T-helper 17 cell (primary cell): Measurements from ENCODE around the gene HGFAC. TPM values are rescaled to one million over a fixed set of nuclear protein-coding genes. Genes with fewer than 3 reads are reported as not detected.

Experiments used
- ATAC-seq: fragments of 150-1000 bp; cut with Tn5 transposase; 2 replicates; pipeline ENCODE4 v1.10.0; 2021; ENCODE audit warnings: mild to moderate bottlenecking, moderate library complexity
- DNase-seq, 3 donors: peaks; one replicate each; pipeline versions ENCODE4 v3.0.0 to v3.0.0-alpha.2; 2020 to 2021
- H3K9me3 ChIP-seq: one replicate; pipeline ENCODE4 v1.7.0; 2013; ENCODE audit warnings: low read length, mild to moderate bottlenecking; ENCODE audit not compliant: control insufficient read depth, poor library complexity, severe bottlenecking
- H3K27ac Mint-ChIP-seq: one replicate; pipeline ENCODE4 v1.8.0; 2022; ENCODE audit warnings: mild to moderate bottlenecking, moderate library complexity, mixed read lengths
- H3K27me3 Mint-ChIP-seq: one replicate; pipeline ENCODE4 v1.8.0; 2022; ENCODE audit warnings: mixed read lengths
- H3K36me3 Mint-ChIP-seq: one replicate; pipeline ENCODE4 v1.8.0; 2022; ENCODE audit warnings: low read depth, mixed read lengths
- H3K4me1 Mint-ChIP-seq: one replicate; pipeline ENCODE4 v1.8.0; 2022; ENCODE audit warnings: mild to moderate bottlenecking, mixed read lengths
- H3K4me3 Mint-ChIP-seq: one replicate; pipeline ENCODE4 v1.8.0; 2022; ENCODE audit warnings: mild to moderate bottlenecking, moderate library complexity, mixed read lengths
- total RNA-seq, 4 donors: library from RNA in 2 of 4; stranded (reverse) in 2 of 4; gene quantifications; one replicate each; pipeline ENCODE4 v1.2.3 and lab custom pipeline; 2022 to 2026

The HGFAC gene
- total RNA-seq, 2 donors from 2014 or later: not detected

GRCh38 chr4:3460926-3461325, 19.2 kb downstream of the HGFAC start:
- Mint-ChIP-seq H3K36me3 (peaks cover 2% of the 10 kb centered on the region), H3K27me3 (peaks cover 28% of the 10 kb centered on the region), H3K27ac (no peak overlapping the region), H3K4me1 (no peaks in the 10 kb centered on the region), H3K4me3 (no peak overlapping the region)
- no peaks in the 10 kb centered on the region for H3K9me3 ChIP-seq
- DNase-seq (no peak), ATAC-seq (no peak)

GRCh38 chr4:3461515-3462291, 19.9 kb downstream of the HGFAC start:
- Mint-ChIP-seq H3K27ac (no peak overlapping the region), H3K36me3 (peaks cover 2% of the 10 kb centered on the region), H3K4me3 (no peak overlapping the region), H3K27me3 (peaks cover 28% of the 10 kb centered on the region), H3K4me1 (no peaks in the 10 kb centered on the region)
- ATAC-seq: no peak
- no peaks in the 10 kb centered on the region for H3K9me3 ChIP-seq
- DNase-seq: no peak

- no peaks in the 10 kb centered on the region for H3K9me3 ChIP-seq
- DNase-seq: no peak
- Mint-ChIP-seq H3K4me3 (peak overlapping the region; percentile 82), H3K36me3 (peaks cover 2% of the 10 kb centered on the region), H3K27ac (no peak overlapping the region), H3K27me3 (peaks cover 28% of the 10 kb centered on the region), H3K4me1 (no peaks in the 10 kb centered on the region)
- no peak for ATAC-seq
These were observed 20.6 kb downstream of the HGFAC start for GRCh38 chr4:3462321-3462789.

GRCh38 chr4:3462790-3463415, 21.1 kb downstream of the HGFAC start, which contains the start of gene DOK7:
TSS of gene DOK7 (plus strand) at chr4:3463306. CDS start at chr4:3463376, 70 bp downstream.
- no peaks in the 10 kb centered on the region for H3K4me1 Mint-ChIP-seq
- no peak for ATAC-seq
- peaks cover 28% of the 10 kb centered on the region for H3K27me3 Mint-ChIP-seq
- no peak within 1 kb of the TSS for H3K27ac Mint-ChIP-seq
- peaks cover 2% of the 10 kb centered on the region for H3K36me3 Mint-ChIP-seq
- H3K4me3 Mint-ChIP-seq: peak within 1 kb of the TSS; percentile 82
- DNase-seq: no peak
- H3K9me3 ChIP-seq: no peaks in the 10 kb centered on the region

- H3K27ac Mint-ChIP-seq: no peak overlapping the region
- H3K4me3 Mint-ChIP-seq: no peak overlapping the region
- ATAC-seq (no peak), DNase-seq (no peak)
- H3K27me3 Mint-ChIP-seq: peaks cover 21% of the 10 kb centered on the region
- no peaks in the 10 kb centered on the region for H3K9me3 ChIP-seq
- H3K4me1 Mint-ChIP-seq: no peaks in the 10 kb centered on the region
- peaks cover 2% of the 10 kb centered on the region for H3K36me3 Mint-ChIP-seq
These were observed 22.0 kb downstream of the HGFAC start for GRCh38 chr4:3463556-3464348.

GRCh38 chr4:3464349-3464905, 22.7 kb downstream of the HGFAC start:
- Mint-ChIP-seq H3K27me3 (peaks cover 19% of the 10 kb centered on the region), H3K4me3 (peak overlapping the region; percentile 10), H3K36me3 (peaks cover 2% of the 10 kb centered on the region), H3K27ac (no peak overlapping the region), H3K4me1 (no peaks in the 10 kb centered on the region)
- ATAC-seq (no peak), DNase-seq (no peak)
- no peaks in the 10 kb centered on the region for H3K9me3 ChIP-seq

GRCh38 chr4:3464911-3465697, 23.3 kb downstream of the HGFAC start:
- Mint-ChIP-seq H3K4me3 (no peak overlapping the region), H3K36me3 (peaks cover 2% of the 10 kb centered on the region), H3K4me1 (peaks cover under 1% of the 10 kb centered on the region), H3K27ac (no peak overlapping the region), H3K27me3 (peaks cover 19% of the 10 kb centered on the region)
- no peak for DNase-seq
- no peak for ATAC-seq
- H3K9me3 ChIP-seq: no peaks in the 10 kb centered on the region

GRCh38 chr4:3465698-3466671, 24.2 kb downstream of the HGFAC start:
- Mint-ChIP-seq H3K36me3 (peaks cover 2% of the 10 kb centered on the region), H3K4me3 (no peak overlapping the region), H3K27me3 (peaks cover 19% of the 10 kb centered on the region), H3K27ac (no peak overlapping the region), H3K4me1 (peaks cover 3% of the 10 kb centered on the region)
- no peaks in the 10 kb centered on the region for H3K9me3 ChIP-seq
- no peak for ATAC-seq
- DNase-seq: no peak

GRCh38 chr4:3466691-3467600, 25.2 kb downstream of the HGFAC start:
- Mint-ChIP-seq H3K36me3 (peaks cover 2% of the 10 kb centered on the region), H3K27me3 (peaks cover 19% of the 10 kb centered on the region), H3K4me3 (no peak overlapping the region), H3K4me1 (peaks cover 3% of the 10 kb centered on the region), H3K27ac (no peak overlapping the region)
- no peak for DNase-seq
- H3K9me3 ChIP-seq: no peaks in the 10 kb centered on the region
- no peak for ATAC-seq

GRCh38 chr4:3467601-3468031, 25.8 kb downstream of the HGFAC start:
- H3K4me1 Mint-ChIP-seq: peaks cover 3% of the 10 kb centered on the region
- H3K4me3 Mint-ChIP-seq: no peak overlapping the region
- peaks cover 13% of the 10 kb centered on the region for H3K27me3 Mint-ChIP-seq
- DNase-seq: no peak
- ATAC-seq: no peak
- no peak overlapping the region for H3K27ac Mint-ChIP-seq
- no peaks in the 10 kb centered on the region for H3K9me3 ChIP-seq
- peaks cover 2% of the 10 kb centered on the region for H3K36me3 Mint-ChIP-seq

GRCh38 chr4:3468154-3468553, 26.4 kb downstream of the HGFAC start:
- H3K4me1 Mint-ChIP-seq: peaks cover 3% of the 10 kb centered on the region
- no peak overlapping the region for H3K4me3 Mint-ChIP-seq
- H3K9me3 ChIP-seq: no peaks in the 10 kb centered on the region
- H3K27ac Mint-ChIP-seq: no peak overlapping the region
- ATAC-seq (no peak), DNase-seq (no peak)
- peaks cover 11% of the 10 kb centered on the region for H3K27me3 Mint-ChIP-seq
- H3K36me3 Mint-ChIP-seq: peaks cover 2% of the 10 kb centered on the region
